T-helper 9 cell (primary cell): Measurements from ENCODE around the gene ZDHHC5.

Experiments
- DNase-seq: peaks from one replicate; pipeline ENCODE4 v3.0.0-alpha.2; 2020

ZDHHC5 gene

GRCh38 chr11:57741132-57742086 is 73.5 kb downstream of the ZDHHC5 start, which contains the start of gene SELENOH:
Gene SELENOH, plus strand, starts transcription at chr11:57741491. Its CDS starts 105 bp downstream, at chr11:57741596.
- peak; percentile 81 for DNase-seq

- no peak for DNase-seq
Observed at GRCh38 chr11:57742087-57742452, 74.2 kb downstream of the ZDHHC5 start.

GRCh38 chr11:57744357-57744756 is 76.4 kb downstream of the ZDHHC5 start:
- no peak for DNase-seq

GRCh38 chr11:57745206-57745605 is 77.3 kb downstream of the ZDHHC5 start:
- DNase-seq, result no peak

- DNase-seq, result no peak
Observed at GRCh38 chr11:57746920-57747319, 79.0 kb downstream of the ZDHHC5 start.
